HG03432 (cell line): ENCODE measurements around the gene ACP6.

Experiments
- ATAC-seq: cut with Tn5 transposase; IDR thresholded peaks from one replicate; pipeline ENCODE4 v1.9.1; 2021; ENCODE audit warnings: mild to moderate bottlenecking, moderate library complexity; ENCODE audit not compliant: unreplicated experiment

Gene ACP6

DNA sequence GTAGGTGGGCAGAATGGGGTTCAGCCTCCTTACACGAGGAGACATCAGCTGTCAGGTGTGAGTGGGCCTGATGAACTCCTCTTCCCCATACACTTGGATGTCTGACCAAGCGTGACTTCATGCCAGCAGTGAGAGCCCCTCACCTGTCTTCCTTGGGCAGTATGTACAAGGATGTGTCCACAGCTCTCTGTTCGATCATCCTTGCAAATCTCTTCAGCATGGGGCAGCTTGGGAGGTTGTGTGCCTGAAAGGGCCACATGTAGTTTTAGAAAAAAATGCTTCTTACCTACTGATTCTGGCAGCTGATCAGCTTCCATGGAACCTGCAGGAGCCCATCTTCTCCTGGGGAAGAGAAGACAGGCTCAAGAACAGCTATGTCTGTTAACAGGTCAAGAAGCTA is 18.0 kb downstream of the ACP6 start:
- no peak for ATAC-seq

DNA sequence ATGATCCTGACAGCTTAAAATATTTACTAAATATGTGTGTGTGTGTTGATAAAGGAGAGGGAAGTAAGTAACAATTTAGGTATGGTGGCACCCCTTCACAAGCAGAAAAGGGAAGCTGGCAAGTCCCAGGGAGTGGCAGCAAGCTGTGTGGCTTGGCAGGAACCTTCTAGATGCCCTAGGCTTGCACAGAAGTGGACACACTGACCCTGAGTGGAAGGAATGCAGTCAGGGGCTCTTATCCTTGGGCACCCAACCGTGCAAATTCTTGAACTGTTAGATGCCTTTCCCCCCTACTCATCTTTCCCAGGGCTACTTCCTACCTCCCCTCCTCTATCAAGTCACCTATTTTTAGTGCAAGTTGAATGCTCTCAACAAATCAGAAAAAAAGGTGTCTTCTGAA is 18.9 kb downstream of the ACP6 start:
- no peak for ATAC-seq

DNA sequence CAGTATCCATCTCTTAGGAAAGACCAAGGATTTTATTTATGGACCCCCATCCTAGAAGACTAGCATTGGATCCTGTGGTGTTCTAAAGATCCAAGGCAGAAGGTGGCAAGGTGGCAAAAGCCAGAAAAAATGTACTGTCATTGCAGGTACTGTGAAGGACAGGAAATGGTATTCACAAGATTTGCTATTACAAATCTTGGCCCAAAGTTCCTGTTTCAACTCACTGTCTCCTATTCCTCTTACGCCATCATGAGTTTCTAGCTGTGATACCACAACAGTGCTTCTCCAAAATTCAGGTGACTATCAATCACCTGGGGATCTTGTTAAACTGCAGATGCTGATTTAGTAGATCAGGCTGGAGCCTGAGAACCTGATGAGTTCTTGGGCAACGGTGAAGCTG is 21.4 kb downstream of the ACP6 start:
- ATAC-seq, result no peak

DNA sequence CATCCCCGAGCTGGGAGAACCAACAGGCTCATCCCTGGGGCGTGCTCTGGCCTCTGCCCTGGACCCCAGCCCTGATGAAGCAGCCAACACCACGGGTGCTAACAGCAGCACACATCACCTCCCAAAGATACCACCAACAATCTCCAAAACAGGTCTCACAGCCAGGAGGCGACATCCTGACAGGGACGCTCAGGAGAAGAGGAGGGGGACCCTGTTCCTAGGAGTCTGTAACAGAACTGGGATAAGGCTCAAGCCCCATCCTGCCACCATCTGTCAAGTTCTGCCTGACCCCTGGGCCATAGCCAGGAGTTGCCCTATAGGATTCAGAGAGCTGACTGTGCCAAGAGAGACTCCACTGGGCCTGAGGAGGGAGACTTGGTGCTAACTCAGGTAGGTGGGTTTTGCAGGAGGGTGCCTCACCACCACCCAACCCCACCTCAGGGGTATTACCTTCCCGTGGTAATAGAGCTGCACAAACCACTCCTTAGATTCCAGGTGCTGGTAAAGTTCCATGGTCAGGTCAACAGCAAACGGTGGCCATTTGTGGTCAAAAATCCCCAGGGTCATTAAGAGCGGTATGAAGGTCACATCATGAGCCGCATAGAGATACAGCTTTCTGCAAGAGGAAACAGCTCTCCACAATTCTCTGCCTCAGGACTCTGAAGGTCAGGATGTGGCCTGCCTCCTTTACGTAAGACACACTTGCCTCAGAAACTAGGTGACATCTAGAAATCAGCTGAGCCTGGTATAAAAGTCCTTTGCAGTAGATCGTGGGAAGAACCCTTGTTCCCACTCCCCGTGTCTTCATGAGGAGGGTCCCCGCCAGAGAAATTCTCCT is 22.3 kb downstream of the ACP6 start:
- no peak for ATAC-seq

DNA sequence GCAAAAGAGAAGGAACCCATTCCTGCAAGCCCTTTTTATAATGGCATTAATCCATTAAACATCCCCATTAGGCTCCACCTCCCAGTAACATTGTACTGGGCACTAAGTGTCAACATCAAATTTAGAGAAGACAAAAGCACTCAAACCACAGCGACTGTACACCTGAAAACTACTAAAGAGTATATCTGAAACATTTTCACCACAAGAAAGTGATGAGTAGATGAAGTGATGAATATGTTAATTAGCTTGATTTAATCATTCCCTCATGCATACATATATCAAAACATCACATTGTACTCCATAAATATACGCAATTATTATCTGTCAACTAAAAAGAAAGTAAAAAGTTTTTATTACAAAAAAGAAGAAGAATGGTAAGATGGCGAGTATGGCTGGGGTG is 26.4 kb downstream of the ACP6 start:
- no peak for ATAC-seq

DNA sequence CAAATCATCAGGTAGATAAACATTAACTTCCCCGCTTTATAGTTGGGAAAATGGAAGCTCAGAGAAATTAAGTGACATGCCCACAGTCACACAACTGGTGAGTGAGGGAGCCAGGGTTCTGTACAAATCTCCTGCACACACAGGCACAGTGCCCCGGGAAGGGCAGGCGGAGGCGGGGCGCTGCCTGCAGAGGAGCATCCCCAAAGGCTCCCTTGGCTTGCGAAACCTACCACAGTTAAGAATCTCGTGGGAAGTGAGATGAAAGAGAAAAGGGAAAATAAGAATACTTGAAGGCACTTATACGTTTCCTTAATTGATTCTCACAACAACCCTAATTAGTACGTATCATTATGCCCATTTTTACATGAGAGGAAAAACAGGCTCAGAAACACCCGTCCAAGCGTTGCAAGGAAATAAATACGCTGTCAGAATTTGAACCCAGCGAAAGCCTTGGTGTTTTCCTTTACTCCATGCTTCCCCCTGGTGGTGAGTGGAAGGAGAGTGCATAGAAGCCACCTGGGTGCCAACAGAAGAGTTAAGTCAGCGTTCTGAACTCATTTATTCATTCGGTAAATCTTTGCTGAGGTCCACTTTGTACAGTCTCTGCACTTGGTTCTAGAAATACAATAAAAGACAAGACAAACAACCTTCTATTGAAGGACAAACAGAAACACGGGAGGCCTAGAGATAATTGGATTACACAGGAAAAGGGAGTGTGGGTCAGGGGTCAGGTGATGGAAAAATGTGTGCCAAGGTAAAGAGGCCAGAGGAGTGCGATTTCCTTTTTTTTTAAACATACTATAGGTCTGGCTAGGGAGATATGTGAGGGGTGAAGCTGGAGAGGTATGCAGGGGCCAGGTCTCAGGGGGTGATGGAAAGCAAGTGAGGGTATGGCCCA is 28.4 kb downstream of the ACP6 start:
- no peak for ATAC-seq

DNA sequence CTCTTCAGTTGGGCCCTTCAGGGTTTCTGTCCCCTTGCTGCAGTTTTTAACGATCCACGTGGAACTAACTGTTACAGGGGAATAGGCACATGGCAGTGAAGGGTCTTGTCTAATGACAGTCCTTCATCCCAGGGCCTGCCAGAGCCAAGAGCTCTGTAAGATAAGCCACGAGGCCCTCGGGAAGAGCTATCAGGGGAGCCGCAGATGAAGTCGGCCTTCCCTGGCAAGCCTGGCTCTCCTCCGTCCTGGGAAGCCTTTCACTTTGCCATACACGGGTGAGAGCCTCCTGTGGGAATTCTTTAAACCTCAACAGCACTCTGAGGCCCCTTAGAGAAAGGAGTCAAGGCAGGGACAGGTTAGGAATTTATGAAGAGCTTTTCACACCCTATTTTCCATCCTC is 29.0 kb downstream of the ACP6 start:
- ATAC-seq, result no peak

DNA sequence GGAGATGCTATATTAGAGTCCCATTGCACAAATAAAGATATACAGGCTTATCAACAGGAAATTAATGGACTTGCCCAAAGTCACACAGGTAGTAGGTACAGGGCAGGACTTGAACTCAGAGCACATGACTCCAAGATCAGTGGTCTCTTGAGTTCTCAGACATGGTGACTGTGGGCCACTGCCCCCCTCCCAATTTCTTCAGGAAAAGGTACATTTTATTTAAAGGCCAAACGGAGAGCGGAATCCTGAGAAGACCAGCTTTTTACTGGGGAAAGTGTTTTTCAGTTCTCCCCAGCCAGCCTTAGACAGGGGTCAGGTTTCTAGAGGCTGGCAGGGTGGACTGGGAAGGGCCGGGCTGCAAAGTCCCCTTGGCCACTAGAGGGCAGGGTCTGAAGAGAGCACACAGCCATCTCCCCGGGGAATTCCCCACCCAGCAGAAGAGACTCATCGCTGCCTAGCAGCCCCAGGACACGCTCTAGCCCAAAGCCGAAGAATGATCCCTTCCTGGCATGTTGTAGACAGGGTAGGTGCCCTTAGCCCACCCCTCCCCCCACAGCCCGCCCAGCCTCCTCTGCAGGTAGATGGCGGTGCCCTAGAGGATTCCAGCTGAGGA is 29.7 kb downstream of the ACP6 start:
- ATAC-seq, result peak; percentile 96

DNA sequence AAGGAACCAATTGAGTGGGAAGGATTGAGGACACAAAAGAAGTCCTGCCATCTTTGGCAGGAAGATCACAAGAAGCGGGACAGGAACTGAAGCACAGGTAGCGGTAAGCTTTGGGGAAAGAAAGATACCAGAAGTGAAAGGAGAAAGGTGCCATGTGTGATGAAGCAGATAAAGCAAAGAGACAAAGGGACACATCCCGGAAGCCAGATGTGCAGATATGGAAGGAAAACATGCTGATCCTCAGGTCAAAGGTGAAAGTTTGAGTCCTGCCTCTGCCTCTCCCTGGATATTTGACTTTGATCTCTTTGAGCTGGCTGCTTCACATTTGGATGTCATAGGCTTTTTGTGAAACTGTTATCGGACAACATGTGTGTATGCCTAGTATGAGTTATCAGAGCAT is 34.0 kb downstream of the ACP6 start:
- no peak for ATAC-seq

DNA sequence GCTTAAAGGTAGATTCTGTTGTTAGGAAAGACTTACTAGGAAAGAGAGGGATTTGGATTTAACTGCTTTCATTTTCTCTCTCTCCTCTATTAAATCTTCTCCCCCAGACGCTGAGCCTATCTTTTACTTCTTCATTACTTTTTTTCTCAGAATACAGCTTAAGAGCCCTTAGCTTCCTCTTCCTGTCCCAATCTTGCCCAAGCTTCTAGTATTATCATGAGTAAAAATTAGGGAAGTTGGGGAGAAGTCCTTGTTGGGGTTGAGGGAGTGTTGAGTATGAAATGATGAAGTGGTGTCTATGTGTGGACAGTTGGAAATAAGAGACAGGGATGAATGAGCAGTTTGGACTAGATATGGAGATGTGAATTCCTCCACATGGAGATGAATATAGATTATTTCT is 35.0 kb downstream of the ACP6 start:
- ATAC-seq, result no peak

DNA sequence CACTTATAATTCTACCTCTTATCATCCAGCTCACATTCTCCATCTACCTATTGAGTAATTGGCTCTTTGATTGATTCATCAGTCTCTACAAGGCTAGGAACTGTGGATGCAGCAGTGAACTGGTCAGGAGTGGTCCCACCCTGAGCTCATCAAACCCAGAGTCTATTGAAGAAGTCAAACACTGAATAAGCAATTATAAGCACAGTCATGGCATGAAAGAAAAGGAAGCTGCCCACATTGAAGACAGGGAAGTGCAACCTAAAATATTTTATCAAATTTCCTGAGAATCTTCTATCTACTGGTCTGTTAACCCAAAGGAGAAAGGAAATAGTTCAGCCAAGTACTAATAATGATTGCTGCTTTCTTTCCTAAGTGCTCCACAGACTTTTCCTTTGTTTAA is 35.7 kb downstream of the ACP6 start:
- ATAC-seq, result no peak

DNA sequence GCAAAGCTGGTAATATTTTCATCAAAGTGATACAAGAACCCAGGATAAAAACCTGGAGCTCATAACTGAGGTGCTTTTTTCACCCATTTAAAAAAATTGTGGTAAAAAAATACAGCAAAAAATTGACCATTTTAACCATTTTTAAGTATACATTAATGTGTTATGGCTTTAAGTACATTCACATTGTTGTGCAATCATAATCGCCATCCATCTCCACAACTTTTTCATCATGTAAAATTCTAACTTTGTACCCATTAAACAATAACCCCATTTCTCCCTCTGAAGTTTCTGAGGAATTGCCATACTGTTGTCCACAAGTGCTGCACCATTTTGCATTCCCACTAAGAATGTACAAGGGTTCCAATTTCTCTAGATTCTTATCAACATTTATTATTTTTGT is 36.6 kb downstream of the ACP6 start:
- ATAC-seq, result no peak

DNA sequence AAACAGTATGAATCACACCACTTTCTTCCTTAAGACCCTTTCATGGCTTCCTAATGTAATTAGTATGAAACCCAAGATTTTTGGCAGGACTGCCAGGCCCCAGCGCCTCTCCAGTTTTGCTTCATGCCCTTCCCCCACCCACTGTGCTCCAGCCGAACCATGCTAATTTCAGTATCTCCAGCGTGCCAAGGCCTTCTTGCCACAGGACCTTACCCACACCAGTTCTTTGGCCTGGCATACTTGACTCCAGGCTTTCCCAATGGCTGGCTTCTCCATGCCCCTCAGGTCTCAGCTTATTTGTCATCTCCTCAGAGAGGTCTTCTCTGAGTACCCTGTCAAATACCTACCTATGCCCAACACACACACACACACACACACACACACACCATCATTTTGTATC is 38.5 kb downstream of the ACP6 start:
- no peak for ATAC-seq

DNA sequence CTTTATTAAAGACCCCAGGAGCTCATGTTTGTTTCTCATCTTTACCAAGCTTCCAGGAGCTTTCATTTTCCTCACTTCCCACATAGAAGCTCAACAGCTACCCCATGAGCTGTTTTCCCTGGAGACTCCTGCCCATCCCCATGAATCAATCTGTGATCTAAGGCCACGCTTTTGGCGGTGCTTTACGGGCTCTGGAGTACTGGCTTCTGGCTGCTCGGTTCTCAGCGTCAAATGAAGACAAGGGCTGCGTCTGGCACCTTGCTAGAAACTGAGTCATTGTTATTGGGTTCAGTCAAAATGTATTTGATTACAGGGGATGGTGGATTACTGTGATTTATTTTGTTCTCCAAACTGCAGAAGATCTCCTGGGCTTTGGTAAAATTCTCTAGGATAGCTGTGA is 39.9 kb downstream of the ACP6 start:
- ATAC-seq, result no peak

DNA sequence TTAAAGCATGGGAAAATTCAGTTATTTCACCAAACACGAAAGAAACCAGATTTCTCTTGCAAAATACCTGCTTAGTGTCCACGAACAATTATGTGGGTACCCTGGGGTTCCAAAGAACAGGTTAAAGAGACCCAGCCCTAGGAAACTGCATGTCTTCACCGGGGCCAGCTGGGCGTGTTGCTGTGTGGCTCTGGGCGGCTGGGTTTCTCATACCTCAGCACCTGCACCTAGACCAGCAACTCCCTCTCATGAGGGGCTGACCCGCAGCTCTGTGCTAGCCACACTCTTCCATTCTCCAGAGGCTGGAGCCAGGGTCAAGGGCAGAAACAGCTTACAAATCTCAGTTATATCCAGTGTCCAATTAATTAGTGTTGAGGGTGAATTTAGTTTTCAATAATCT is 40.3 kb downstream of the ACP6 start:
- no peak for ATAC-seq

DNA sequence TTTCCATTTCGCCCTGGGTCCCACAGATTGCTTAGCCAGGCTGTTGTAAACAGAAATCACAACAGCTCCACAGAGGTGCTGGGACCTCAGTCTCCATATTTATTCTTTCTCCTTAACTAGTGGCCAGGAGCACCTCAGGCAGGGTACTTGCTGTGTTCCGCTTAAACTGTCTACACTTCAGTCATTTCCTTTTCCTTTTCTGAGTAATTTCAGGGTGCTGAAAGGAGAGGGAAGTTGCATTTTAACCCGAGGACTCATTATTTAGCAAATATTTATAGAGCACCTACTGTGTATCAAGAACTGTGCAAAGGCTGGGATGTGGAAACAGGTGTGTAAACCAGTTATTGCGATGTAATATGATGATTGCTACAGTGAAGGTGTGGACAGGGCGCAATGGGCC is 41.9 kb downstream of the ACP6 start:
- no peak for ATAC-seq

DNA sequence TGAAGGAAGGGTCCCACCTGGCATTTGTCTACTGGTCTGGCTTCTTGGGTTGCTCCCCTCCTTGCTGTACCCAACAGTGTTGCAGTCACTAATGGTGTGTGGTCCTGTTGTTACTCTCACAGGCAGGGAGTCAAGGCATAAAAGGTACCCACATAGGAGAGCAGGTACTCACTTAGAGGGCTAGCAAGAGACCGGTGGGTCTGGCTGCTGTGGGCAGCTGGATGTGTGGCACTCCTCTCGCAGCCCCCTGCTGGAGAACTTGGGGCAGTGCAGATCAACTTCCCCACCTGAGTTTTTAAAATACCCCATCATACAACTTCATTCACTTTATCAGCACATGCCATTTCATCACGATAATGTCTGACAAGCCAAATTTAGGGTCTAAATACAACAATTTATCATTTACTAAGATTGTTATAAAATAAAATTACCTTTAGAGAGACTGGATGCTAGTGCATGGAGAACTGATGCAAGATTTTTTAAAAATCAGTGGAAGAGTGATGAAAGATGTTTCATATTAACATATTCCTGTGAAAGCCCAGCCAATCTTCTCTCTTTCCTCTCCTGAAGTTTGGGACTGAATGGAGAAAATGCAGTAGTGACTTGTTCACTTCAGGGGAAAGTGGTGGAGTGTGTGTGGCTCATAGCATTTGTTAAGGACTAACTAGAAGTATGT is 42.8 kb downstream of the ACP6 start:
- ATAC-seq, result peak; percentile 67

DNA sequence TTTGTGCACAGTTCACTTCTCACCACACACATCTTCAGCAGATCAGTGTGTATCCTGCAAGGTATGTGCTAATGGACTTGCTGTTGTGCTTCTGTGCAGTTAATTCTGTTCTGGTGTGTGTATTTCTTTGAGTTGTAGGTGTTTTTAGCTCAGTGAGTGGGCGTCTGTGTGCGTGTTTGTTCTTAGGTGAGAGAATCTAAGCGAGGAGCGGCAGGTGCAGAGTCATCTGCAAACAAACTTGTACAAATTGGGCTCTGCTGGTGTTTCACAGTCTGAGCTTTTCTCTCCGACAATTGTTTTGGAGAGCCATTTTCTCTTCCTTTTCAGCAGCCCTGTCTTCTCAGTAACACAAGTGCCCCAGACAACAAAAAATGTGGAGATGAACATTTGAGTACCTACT is 43.6 kb downstream of the ACP6 start:
- ATAC-seq, result no peak

DNA sequence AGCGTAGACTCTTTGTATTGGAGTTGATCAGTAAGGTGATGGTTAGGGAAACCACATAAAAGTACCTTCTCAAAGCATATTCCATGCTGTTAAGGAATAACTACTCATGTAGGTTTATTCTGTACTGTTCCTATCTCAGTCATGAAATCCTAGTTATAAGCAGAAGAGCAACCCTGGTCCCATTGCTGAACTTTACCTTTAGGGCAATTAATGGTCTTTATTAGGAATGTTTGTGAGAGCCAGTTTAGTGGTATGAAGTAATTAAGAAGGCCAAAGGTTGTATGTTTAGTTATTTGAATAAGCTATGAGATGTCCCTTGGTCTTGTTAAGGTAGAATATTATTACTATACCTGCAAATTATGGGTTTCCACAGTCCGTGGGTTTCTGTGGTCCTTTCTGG is 44.0 kb downstream of the ACP6 start:
- ATAC-seq, result no peak

DNA sequence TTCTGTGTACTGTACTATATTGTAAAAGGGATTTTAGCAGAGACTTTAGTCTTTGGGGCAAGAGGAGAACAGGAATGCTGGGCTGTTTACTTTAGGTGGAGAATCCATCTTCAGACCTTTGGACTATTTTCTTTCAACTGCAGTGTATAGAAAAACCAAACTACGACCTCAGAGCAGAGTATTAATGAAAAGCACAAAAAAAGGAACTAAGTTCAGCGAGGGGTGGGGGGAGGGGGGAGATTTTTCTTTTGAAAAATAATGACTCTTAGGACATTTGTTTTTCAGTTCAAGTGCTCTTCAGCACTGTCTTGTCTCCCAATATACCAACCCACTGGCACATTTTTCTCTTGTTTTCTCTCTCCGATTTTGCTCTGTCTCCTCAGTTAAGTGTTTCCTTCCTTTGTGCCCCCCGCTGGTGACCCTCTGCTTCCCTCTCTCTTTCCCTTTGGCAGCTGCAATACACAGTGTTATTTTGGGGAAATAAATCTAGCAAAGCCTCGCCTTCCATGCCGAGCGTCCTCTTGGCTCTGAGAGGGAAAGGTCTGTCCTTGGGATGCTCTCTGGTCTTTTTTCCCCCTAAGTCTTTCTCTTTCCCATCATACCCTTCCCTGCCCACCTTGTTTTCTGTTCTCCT is 44.8 kb downstream of the ACP6 start:
- no peak for ATAC-seq

DNA sequence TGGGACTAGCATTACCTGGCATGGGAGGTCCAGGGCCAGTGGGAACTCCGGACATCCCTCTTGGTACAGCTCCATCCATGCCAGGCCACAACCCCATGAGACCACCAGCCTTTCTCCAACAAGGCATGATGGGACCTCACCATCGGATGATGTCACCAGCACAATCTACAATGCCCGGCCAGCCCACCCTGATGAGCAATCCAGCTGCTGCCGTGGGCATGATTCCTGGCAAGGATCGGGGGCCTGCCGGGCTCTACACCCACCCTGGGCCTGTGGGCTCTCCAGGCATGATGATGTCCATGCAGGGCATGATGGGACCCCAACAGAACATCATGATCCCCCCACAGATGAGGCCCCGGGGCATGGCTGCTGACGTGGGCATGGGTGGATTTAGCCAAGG is 45.8 kb downstream of the ACP6 start:
- ATAC-seq, result no peak
